Measurements from ENCODE around the gene PEMT. TPM values are rescaled to one million over a fixed set of nuclear protein-coding genes. Genes with fewer than 3 reads are reported as not detected.

The PEMT gene
- total RNA-seq, 1 experiment from 2014 or later: 25.6 TPM

DNA sequence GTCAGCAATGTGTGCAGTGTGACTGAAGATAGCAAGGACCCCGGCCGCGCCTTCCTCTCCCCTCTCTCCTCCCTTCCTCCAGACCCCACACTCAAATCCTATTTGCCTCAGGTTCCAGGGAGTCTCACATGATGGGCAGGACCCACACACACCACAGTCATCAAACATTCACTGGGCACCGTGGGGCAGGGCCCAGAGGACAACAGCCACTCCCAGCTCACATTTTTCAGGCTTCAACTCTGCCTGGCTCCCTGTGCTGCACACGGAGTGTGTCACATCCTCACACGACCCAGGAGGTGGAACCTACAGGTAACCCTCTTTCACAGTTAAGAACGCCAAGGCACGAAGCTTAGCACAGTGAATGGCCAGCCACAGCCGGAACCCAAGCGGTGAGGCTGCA is 30.5 kb downstream of the PEMT start:
- H3K9me3 Mint-ChIP-seq (ENCODE audit: low read depth, unreplicated experiment): no peaks in the 10 kb centered on the region
- BruUV-seq (replicated peaks): no TSS peak
- H3K4me1 Mint-ChIP-seq (ENCODE audit: low read depth, unreplicated experiment): no peaks in the 10 kb centered on the region
- intact Hi-C loops (cut with micrococcal nuclease; ENCODE audit: unreplicated experiment): no loop called here
- no peak overlapping the region for H3K27ac Mint-ChIP-seq (ENCODE audit: unreplicated experiment)
- CTCF ChIA-PET: no interaction called here
- H3K36me3 Mint-ChIP-seq (ENCODE audit: insufficient read depth, unreplicated experiment): no peaks in the 10 kb centered on the region
- DNase-seq: no peak
- TF ChIP-seq, protein P1, sequence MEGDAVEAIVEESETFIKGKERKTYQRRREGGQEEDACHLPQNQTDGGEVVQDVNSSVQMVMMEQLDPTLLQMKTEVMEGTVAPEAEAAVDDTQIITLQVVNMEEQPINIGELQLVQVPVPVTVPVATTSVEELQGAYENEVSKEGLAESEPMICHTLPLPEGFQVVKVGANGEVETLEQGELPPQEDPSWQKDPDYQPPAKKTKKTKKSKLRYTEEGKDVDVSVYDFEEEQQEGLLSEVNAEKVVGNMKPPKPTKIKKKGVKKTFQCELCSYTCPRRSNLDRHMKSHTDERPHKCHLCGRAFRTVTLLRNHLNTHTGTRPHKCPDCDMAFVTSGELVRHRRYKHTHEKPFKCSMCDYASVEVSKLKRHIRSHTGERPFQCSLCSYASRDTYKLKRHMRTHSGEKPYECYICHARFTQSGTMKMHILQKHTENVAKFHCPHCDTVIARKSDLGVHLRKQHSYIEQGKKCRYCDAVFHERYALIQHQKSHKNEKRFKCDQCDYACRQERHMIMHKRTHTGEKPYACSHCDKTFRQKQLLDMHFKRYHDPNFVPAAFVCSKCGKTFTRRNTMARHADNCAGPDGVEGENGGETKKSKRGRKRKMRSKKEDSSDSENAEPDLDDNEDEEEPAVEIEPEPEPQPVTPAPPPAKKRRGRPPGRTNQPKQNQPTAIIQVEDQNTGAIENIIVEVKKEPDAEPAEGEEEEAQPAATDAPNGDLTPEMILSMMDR (IDR thresholded peaks at IDR 0.05; ENCODE audit: unreplicated experiment): no peak
- no peaks in the 10 kb centered on the region for H3K27me3 Mint-ChIP-seq (ENCODE audit: unreplicated experiment)
- H3K4me3 Mint-ChIP-seq (ENCODE audit: low read depth, unreplicated experiment): no peak overlapping the region

DNA sequence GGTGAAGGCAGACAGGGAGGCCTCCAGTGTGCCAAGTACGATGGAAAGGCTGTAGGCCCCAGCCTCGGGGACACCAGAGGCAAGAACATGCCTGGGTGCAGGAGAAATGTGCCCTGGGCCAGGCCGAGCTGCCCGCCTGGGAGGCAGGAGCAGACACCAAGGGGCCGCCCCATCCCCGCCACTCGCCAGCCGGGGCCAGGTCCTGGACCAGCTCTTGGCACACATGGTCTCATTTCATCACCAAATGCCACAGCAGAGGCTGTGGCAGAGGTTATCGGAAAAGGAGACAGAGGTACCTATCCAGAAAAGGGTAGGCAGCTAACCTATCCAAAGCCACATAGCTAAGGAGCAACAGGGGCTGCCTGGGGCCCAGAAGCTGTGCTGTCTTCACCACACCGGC is 31.3 kb downstream of the PEMT start:
- intact Hi-C loops (cut with micrococcal nuclease; ENCODE audit: unreplicated experiment): no loop called here
- CTCF ChIA-PET: no interaction called here
- Mint-ChIP-seq H3K4me3 (ENCODE audit: low read depth, unreplicated experiment) (no peak overlapping the region), H3K4me1 (ENCODE audit: low read depth, unreplicated experiment) (no peaks in the 10 kb centered on the region), H3K27ac (ENCODE audit: unreplicated experiment) (no peak overlapping the region), H3K36me3 (ENCODE audit: insufficient read depth, unreplicated experiment) (no peaks in the 10 kb centered on the region), H3K27me3 (ENCODE audit: unreplicated experiment) (no peaks in the 10 kb centered on the region), H3K9me3 (ENCODE audit: low read depth, unreplicated experiment) (no peaks in the 10 kb centered on the region)
- no TSS peak for BruUV-seq (replicated peaks)
- TF ChIP-seq, protein P1 (IDR thresholded peaks at IDR 0.05; ENCODE audit: unreplicated experiment): no peak
- no peak for DNase-seq

DNA sequence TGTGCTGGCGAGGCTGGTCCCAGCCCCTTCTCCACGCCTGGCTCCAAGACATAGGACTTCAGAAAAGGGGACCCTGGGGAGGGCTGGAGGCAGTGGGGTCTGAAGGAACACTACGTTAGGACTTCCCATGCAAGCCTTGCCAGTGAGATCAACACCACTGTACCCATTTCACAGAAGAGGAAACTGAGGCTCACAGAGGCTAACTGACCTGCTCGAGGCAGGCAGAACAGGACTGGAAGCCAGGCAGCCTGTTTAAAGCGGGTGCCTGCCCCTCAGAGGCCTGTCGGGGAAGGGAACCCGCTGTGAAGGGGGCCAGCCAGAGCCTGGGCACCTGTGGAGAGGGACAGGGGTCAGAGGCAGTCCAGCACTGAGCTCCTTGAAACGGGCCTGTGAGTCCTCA is 32.3 kb downstream of the PEMT start:
- Mint-ChIP-seq H3K36me3 (ENCODE audit: insufficient read depth, unreplicated experiment) (no peaks in the 10 kb centered on the region), H3K27me3 (ENCODE audit: unreplicated experiment) (no peaks in the 10 kb centered on the region), H3K4me3 (ENCODE audit: low read depth, unreplicated experiment) (no peak overlapping the region), H3K4me1 (ENCODE audit: low read depth, unreplicated experiment) (no peaks in the 10 kb centered on the region), H3K27ac (ENCODE audit: unreplicated experiment) (no peak overlapping the region), H3K9me3 (ENCODE audit: low read depth, unreplicated experiment) (no peaks in the 10 kb centered on the region)
- CTCF ChIA-PET: no interaction called here
- TF ChIP-seq, protein P1 (IDR thresholded peaks at IDR 0.05; ENCODE audit: unreplicated experiment): no peak
- no peak for DNase-seq
- intact Hi-C loops (cut with micrococcal nuclease; ENCODE audit: unreplicated experiment): no loop called here
- BruUV-seq (replicated peaks): no TSS peak

DNA sequence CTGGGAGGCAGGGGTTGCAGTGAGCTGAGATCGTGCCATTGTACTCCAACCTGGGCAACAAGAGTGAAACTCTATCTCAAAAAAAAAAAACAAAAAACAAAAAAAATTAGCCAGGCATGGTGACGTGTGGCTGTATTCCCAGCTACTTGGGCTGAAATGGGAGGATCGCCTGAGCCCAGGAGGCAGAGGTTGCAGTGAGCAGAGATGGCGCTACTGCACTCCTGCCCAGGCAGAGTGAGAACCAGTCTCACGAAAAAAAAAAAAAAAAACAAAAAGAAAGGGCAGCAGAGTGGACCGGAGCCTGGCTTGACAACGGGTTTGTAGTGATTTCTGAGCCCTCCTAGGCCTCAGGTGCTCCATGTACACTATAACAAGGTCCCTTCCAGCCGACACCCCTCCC is 33.1 kb downstream of the PEMT start:
- TF ChIP-seq, protein P1 (IDR thresholded peaks at IDR 0.05; ENCODE audit: unreplicated experiment): no peak
- H3K36me3 Mint-ChIP-seq (ENCODE audit: insufficient read depth, unreplicated experiment): no peaks in the 10 kb centered on the region

DNA sequence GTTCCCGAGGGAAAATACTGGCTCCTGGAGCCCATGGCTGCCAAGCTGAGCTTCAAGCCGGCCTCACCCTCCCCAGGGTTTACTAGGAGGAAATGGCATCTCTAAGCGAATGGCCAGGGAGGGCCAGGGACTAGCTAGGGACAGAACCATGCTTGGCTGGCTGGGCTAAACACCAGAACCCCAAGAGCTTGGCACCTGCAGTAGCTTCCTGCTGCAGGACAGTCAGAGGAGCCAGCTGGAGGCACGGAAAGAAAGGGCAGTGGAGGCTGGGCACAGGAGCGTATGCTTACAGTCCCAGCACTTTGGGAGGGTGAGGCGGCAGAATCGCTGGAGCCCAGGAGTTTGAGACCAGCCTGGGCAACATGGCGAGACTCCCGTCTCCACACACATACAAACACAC is 33.7 kb downstream of the PEMT start:
- Mint-ChIP-seq H3K27me3 (ENCODE audit: unreplicated experiment) (no peaks in the 10 kb centered on the region), H3K4me1 (ENCODE audit: low read depth, unreplicated experiment) (no peaks in the 10 kb centered on the region), H3K9me3 (ENCODE audit: low read depth, unreplicated experiment) (no peaks in the 10 kb centered on the region), H3K4me3 (ENCODE audit: low read depth, unreplicated experiment) (no peak overlapping the region), H3K36me3 (ENCODE audit: insufficient read depth, unreplicated experiment) (no peaks in the 10 kb centered on the region), H3K27ac (ENCODE audit: unreplicated experiment) (no peak overlapping the region)
- intact Hi-C loops (cut with micrococcal nuclease; ENCODE audit: unreplicated experiment): no loop called here
- no peak for DNase-seq
- TF ChIP-seq, protein P1 (IDR thresholded peaks at IDR 0.05; ENCODE audit: unreplicated experiment): no peak
- no TSS peak for BruUV-seq (replicated peaks)
- CTCF ChIA-PET: no interaction called here

More for the DNA sequence above, 33.1 kb downstream of the PEMT start:
- no TSS peak for BruUV-seq (replicated peaks)
- CTCF ChIA-PET: no interaction called here
- no peak for DNase-seq
- Mint-ChIP-seq H3K4me1 (ENCODE audit: low read depth, unreplicated experiment) (no peaks in the 10 kb centered on the region), H3K4me3 (ENCODE audit: low read depth, unreplicated experiment) (no peak overlapping the region), H3K27me3 (ENCODE audit: unreplicated experiment) (no peaks in the 10 kb centered on the region), H3K9me3 (ENCODE audit: low read depth, unreplicated experiment) (no peaks in the 10 kb centered on the region), H3K27ac (ENCODE audit: unreplicated experiment) (no peak overlapping the region)
- intact Hi-C loops (cut with micrococcal nuclease; ENCODE audit: unreplicated experiment): no loop called here

Data from Calu3 (cell line).